ENCODE measurements around the gene HK3. TPM values are rescaled to one million over a fixed set of nuclear protein-coding genes. Genes with fewer than 3 reads are reported as not detected.

HK3 gene
- total and polyA plus RNA-seq, 2 donors from 2014 or later = 2.0 to 21.2 TPM

- FAIRE-seq = no peak
- H3K9me3 ChIP-seq (ENCODE audit: control insufficient read depth in 2 of 3, insufficient read depth in 1 of 3, low read length in 3 of 3) = no peaks in the 10 kb centered on the region
- H3K36me3 ChIP-seq (ENCODE audit: control insufficient read depth in 2 of 3, insufficient read depth in 3 of 3, low read length in 3 of 3) = no peaks in the 10 kb centered on the region
- no peak for TF ChIP-seq CTCF (IDR thresholded peaks at IDR 0.05; ENCODE audit: borderline replicate concordance, extremely low read depth, insufficient read depth)
- H3K4me3 ChIP-seq (ENCODE audit: low read length in 3 of 3) = no peak overlapping the region
- H3K4me1 ChIP-seq (ENCODE audit: control insufficient read depth in 2 of 3, insufficient read depth in 2 of 3, low read depth in 1 of 3, low read length in 3 of 3) = no peaks in the 10 kb centered on the region
- H3K27me3 ChIP-seq (ENCODE audit: control insufficient read depth, insufficient read depth, low read length) = no peaks in the 10 kb centered on the region
- intact Hi-C loops (cut with DNase I) = no loop called here
- peak in 1 of 5 donors; percentile 68 for DNase-seq
- no peak overlapping the region for H3K9ac ChIP-seq (ENCODE audit: low read length in 3 of 3)
- no peak overlapping the region for H3K27ac ChIP-seq (ENCODE audit: low read depth in 2 of 2, low read length in 2 of 2)
These were observed 17.2 kb downstream of the HK3 start for GRCh38 chr5:176881816-176882566.

- DNase-seq = peak in 1 of 5 donors; percentile 54
- Histone ChIP-seq H3K27me3 (ENCODE audit: control insufficient read depth, insufficient read depth, low read length) (no peaks in the 10 kb centered on the region), H3K36me3 (ENCODE audit: control insufficient read depth in 2 of 3, insufficient read depth in 3 of 3, low read length in 3 of 3) (no peaks in the 10 kb centered on the region), H3K4me3 (ENCODE audit: low read length in 3 of 3) (no peak overlapping the region), H3K9ac (ENCODE audit: low read length in 3 of 3) (no peak overlapping the region), H3K9me3 (ENCODE audit: control insufficient read depth in 2 of 3, insufficient read depth in 1 of 3, low read length in 3 of 3) (no peaks in the 10 kb centered on the region), H3K4me1 (ENCODE audit: control insufficient read depth in 2 of 3, insufficient read depth in 2 of 3, low read depth in 1 of 3, low read length in 3 of 3) (no peaks in the 10 kb centered on the region), H3K27ac (ENCODE audit: low read depth in 2 of 2, low read length in 2 of 2) (no peak overlapping the region)
- no peak for TF ChIP-seq CTCF (IDR thresholded peaks at IDR 0.05; ENCODE audit: borderline replicate concordance, extremely low read depth, insufficient read depth)
- no peak for FAIRE-seq
- intact Hi-C loops (cut with DNase I) = no loop called here
These were observed 18.0 kb downstream of the HK3 start for GRCh38 chr5:176881021-176881749.

- Histone ChIP-seq H3K9ac (ENCODE audit: low read length in 3 of 3) (no peak overlapping the region), H3K4me1 (ENCODE audit: control insufficient read depth in 2 of 3, insufficient read depth in 2 of 3, low read depth in 1 of 3, low read length in 3 of 3) (no peaks in the 10 kb centered on the region), H3K27me3 (ENCODE audit: control insufficient read depth, insufficient read depth, low read length) (no peaks in the 10 kb centered on the region), H3K9me3 (ENCODE audit: control insufficient read depth in 2 of 3, insufficient read depth in 1 of 3, low read length in 3 of 3) (no peaks in the 10 kb centered on the region), H3K27ac (ENCODE audit: low read depth in 2 of 2, low read length in 2 of 2) (no peak overlapping the region), H3K4me3 (ENCODE audit: low read length in 3 of 3) (no peak overlapping the region), H3K36me3 (ENCODE audit: control insufficient read depth in 2 of 3, insufficient read depth in 3 of 3, low read length in 3 of 3) (no peaks in the 10 kb centered on the region)
- intact Hi-C loops (cut with DNase I) = no loop called here
- DNase-seq = peak in 1 of 5 donors; percentile 63
- no peak for FAIRE-seq
- TF ChIP-seq CTCF (IDR thresholded peaks at IDR 0.05; ENCODE audit: borderline replicate concordance, extremely low read depth, insufficient read depth) = no peak
These were observed 18.7 kb downstream of the HK3 start for GRCh38 chr5:176880366-176881020.

Data from kidney (tissue), 14 donors.